GM18951 (cell line): Measurements from ENCODE around the gene CAMK2G.

ENCODE experiments used
- POLR2A ChIP-seq: IDR thresholded peaks from 4 replicates; pipeline ENCODE4 v1.6.1; 2011; ENCODE audit warnings: mild to moderate bottlenecking; ENCODE audit not compliant: insufficient read length, insufficient read depth; ENCODE audit errors: extremely low read depth
- in situ Hi-C: fragments of 300-500 bp; cut with MboI; formaldehyde crosslinking; loops from one replicate; pipeline ENCODE4 v1.12.0; 2022; ENCODE audit warnings: low sequenced_read_pairs, mixed read lengths, inconsistent platforms; ENCODE audit not compliant: unreplicated experiment

CAMK2G gene

DNA sequence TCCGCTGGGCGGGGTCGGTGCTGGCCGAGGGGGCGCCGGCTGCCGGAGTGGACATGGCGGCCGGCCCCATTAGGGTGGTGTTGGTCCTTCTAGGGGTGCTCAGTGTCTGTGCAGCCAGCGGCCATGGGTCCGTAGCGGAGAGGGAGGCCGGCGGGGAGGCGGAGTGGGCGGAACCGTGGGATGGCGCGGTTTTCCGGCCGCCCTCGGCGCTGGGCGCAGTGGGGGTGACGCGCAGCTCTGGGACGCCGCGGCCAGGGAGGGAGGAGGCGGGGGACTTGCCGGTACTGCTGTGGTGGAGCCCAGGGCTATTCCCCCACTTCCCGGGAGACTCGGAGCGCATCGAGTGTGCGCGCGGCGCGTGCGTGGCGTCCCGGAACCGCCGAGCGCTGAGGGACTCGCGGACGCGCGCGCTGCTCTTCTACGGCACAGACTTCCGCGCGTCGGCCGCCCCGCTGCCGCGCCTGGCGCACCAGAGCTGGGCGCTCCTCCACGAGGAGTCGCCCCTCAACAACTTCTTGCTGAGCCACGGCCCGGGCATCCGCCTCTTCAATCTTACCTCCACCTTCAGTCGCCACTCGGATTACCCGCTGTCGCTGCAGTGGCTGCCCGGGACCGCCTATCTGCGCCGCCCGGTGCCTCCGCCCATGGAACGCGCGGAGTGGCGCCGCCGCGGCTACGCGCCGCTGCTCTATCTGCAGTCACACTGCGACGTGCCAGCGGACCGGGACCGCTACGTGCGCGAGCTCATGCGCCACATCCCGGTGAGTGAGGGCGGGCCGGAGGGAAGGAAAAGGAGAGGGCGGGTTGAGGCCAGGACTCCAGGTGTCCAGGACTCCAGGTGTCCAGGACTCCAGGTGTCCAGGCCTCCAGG lies 101.8 kb downstream of the CAMK2G start:
- in situ Hi-C loops = no loop called here
- peak; percentile 61 for TF ChIP-seq POLR2A

DNA sequence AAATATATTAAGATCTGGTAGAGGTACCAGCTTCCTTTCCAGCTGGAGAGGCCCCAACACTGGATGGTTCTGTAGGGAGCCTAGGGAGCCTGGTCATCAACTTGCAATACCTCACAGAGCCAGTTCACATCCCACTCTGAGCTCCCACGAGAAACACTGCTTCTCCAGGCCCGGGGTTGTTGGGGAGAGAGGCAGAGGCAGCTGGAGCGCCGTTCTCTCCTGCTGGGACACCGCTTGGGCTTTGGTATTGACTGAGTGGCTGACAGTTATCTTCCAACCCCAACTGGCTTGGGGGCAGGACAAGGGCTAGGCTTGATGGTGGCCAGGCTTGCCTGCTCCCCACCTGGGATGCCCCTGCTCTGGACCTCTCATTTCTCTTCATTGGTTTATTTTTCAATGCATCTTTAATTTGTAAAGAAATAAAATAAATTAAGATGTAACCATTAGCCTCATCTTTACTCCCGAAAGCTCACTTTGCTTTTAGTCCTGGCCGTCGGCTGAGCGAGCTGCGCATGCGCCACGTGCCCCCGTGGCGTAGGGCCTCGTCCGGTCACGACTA lies 102.6 kb downstream of the CAMK2G start:
- no peak for TF ChIP-seq POLR2A
- in situ Hi-C loops = no loop called here

DNA sequence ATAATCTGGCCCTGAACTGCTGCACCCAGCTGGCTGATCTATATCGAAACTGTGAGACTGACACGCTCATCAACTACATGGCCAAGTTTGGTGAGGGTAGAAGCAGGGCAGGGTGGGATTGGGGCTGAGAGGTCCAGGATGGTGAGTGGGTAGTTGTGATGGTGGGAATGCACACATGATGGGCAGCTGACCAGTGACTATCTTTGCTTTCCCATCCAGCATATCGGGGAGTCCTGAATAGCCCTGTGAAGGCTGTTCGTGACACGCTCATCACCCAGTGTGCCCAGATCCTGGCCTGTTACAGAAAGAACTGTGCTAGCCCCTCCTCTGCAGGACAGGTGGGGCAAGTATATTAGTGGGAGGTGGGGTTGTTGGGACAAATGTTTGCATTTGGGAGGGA lies 105.0 kb downstream of the CAMK2G start:
- no peak for TF ChIP-seq POLR2A
- in situ Hi-C loops = no loop called here

DNA sequence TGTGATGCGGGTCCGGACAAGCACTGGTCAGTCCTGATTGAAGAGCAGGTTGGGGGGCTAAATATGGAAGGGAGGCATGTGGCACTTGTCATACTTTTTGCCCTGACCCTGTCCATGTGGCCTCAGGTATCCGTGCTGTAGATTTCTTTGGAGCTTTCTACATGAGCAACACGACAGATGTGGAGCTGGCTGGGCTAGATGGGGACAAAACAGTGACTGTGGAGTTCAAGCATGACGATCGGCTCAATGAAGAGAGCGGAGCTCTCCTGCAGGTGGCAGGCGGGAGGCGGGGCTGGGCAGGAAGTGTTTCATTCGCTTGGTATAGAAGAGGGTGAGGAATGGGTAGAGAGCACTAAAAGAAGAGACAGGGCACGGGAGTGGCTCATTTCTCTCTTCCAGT lies 105.5 kb downstream of the CAMK2G start:
- in situ Hi-C loops = no loop called here
- no peak for TF ChIP-seq POLR2A

DNA sequence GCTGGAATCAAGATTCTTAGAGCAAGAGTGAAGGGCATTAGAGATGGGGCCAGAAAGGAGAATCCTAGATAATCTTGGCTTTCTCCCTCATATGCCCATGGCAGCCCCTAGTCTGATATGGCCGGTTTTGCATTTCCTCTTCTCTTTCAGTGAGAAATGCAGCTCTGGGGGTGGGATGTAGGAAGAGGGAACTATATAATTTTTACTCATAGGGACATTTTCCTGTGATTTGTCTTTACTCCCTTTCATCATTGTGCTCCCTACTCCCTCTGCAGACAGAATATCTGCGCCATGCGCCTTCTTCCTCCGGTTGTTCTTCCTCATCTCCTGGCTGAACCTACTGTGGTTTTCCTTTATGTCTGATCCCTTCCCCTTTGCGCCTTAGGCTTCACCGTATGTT lies 109.3 kb downstream of the CAMK2G start:
- no peak for TF ChIP-seq POLR2A
- in situ Hi-C loops = no loop called here

DNA sequence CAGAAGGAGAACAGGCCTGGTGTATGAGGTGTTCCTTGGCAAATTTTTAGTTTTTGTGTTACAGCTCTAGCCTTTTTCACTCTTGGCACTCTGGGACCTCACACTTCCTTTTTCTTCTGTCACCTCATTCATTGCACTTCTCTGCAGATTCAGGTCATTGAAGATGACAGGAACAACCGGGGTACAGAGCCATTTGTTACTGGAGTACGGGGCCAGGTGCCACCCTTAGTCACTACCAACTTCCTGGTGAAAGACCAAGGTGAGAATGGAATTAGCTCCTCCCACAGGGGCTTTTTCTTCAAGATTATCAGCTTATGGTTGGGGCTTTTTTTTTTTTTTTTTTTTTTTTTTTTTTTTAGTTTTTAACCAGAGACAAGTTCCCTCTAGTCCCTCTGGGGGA lies 111.0 kb downstream of the CAMK2G start:
- in situ Hi-C loops = no loop called here
- no peak for TF ChIP-seq POLR2A

DNA sequence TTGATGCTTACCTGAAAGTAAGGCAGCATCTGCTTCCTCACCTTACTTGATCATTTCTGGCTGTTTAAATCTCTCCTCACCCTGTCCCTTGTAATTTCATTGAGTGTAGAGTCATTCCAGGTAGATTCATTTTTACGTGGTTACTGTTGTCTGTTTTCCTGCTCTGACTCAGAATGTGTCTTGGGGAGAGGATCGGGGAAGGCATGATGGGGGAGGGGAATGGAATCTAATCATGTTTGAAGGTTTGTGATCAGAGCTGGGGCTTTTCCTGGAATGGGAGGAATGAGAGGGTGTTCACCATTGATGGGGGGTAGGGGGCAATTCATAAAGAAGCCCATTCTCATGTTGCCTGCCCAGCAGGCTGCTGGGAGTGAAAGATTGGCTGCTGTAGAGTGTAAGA lies 111.4 kb downstream of the CAMK2G start:
- TF ChIP-seq POLR2A = no peak
- in situ Hi-C loops = no loop called here
